H1 (cell line): ENCODE results near the gene RUNX1. TPM values are rescaled to one million over a fixed set of nuclear protein-coding genes. Genes with fewer than 3 reads are reported as not detected.

ENCODE experiments used
- CTCF ChIA-PET: fragments of 300-600 bp; sonication (Branson Sonifier 250); formaldehyde crosslinking; loops from one replicate; lab custom pipeline; 2021; ENCODE audit not compliant: partially characterized antibody; lab: Charles Lee
- POLR2A ChIA-PET: fragments of 300-600 bp; sonication (Branson Sonifier 250); formaldehyde crosslinking; loops from one replicate; lab custom pipeline; 2021; ENCODE audit warnings: inconsistent platforms; ENCODE audit not compliant: partially characterized antibody; lab: Charles Lee
- DNase-seq, 2 experiments: peaks; one replicate each; pipeline versions ENCODE4 v3.0.0 to v3.0.0-alpha.2; 2010 to 2022; ENCODE audit warnings: low spot score in 2 of 2, low read depth in 1 of 2, mixed read lengths in 1 of 2
- FAIRE-seq: peaks from 2 replicates; lab custom pipeline; 2011; peaks lifted over from hg19 to GRCh38; lab: Jason Lieb, UNC
- H2AFZ ChIP-seq: 2 replicates; pipeline ENCODE4 v1.8.1; 2012; ENCODE audit warnings: low read length, inconsistent platforms
- H2AK5ac ChIP-seq: 2 replicates; pipeline ENCODE4 v1.6.1; 2013; ENCODE audit warnings: low read depth, low read length
- H2BK120ac ChIP-seq: replicated peaks from 2 replicates; pipeline ENCODE3; 2013; ENCODE audit warnings: low read depth, low read length, inconsistent platforms
- H2BK12ac ChIP-seq: 2 replicates; pipeline ENCODE4 v1.6.1; 2013; ENCODE audit warnings: low read depth, low read length
- H2BK15ac ChIP-seq: 2 replicates; pipeline ENCODE4 v1.6.1; 2013; ENCODE audit warnings: low read length
- H2BK20ac ChIP-seq: 2 replicates; pipeline ENCODE4 v1.6.1; 2013; ENCODE audit warnings: low read length
- H2BK5ac ChIP-seq: 2 replicates; pipeline ENCODE4 v1.6.1; 2013; ENCODE audit warnings: low read depth, low read length
- H3K14ac ChIP-seq: 2 replicates; pipeline ENCODE4 v1.6.1; 2013; ENCODE audit warnings: inconsistent platforms; ENCODE audit not compliant: insufficient read length
- H3K18ac ChIP-seq: 2 replicates; pipeline ENCODE4 v1.6.1; 2013; ENCODE audit warnings: low read length; ENCODE audit errors: extremely low read depth
- H3K23ac ChIP-seq: 2 replicates; pipeline ENCODE4 v1.6.1; 2013; ENCODE audit warnings: inconsistent platforms; ENCODE audit not compliant: insufficient read length
- H3K23me2 ChIP-seq: 2 replicates; pipeline ENCODE4 v1.6.1; 2013; ENCODE audit warnings: low read depth, low read length
- H3K27ac ChIP-seq: 2 replicates; pipeline ENCODE4 v1.6.1; 2011; ENCODE audit warnings: low read depth, low read length, inconsistent platforms
- H3K27me3 ChIP-seq, 4 experiments: replicated peaks in 1 of 4; 1 replicate in 1 of 4; 2 replicates in 3 of 4; pipeline versions ENCODE4 v1.6.1 to v1.8.1; 2011 to 2013; ENCODE audit warnings: low read length in 3 of 4, mild to moderate bottlenecking in 3 of 4, inconsistent platforms in 2 of 4, mixed read lengths in 2 of 4, moderate library complexity in 1 of 4; ENCODE audit not compliant: control insufficient read depth in 3 of 4, insufficient read depth in 3 of 4; ENCODE audit errors: extremely low read depth in 1 of 4
- H3K36me3 ChIP-seq, 4 experiments: 2 replicates each; pipeline versions ENCODE4 v1.6.1 to v1.8.1; 2011 to 2013; ENCODE audit warnings: mild to moderate bottlenecking in 4 of 4, low read length in 3 of 4, moderate library complexity in 2 of 4, control low read depth in 1 of 4, inconsistent platforms in 1 of 4; ENCODE audit not compliant: insufficient read depth in 4 of 4, control insufficient read depth in 2 of 4
- H3K4ac ChIP-seq: replicated peaks from 2 replicates; pipeline ENCODE3; 2013; ENCODE audit warnings: low read length, low read depth, mixed read lengths, inconsistent platforms; ENCODE audit not compliant: insufficient read length
- H3K4me1 ChIP-seq, 4 experiments: replicated peaks in 1 of 4; 1 replicate in 1 of 4; 2 replicates in 3 of 4; pipeline versions ENCODE4 v1.6.1 to v1.8.1; 2011 to 2013; ENCODE audit warnings: low read length in 3 of 4, inconsistent platforms in 2 of 4, mixed read lengths in 1 of 4; ENCODE audit not compliant: insufficient read depth in 4 of 4, control insufficient read depth in 3 of 4
- H3K4me2 ChIP-seq, 2 experiments: 2 replicates each; pipeline versions ENCODE4 v1.6.1 to v1.8.1; 2011 to 2013; ENCODE audit warnings: low read depth in 2 of 2, low read length in 2 of 2, control low read depth in 1 of 2, inconsistent platforms in 1 of 2, mild to moderate bottlenecking in 1 of 2; ENCODE audit not compliant: insufficient read depth in 1 of 2
- H3K4me3 ChIP-seq, 4 experiments: fragments of 200-600, 300-600 bp in 1 of 4; sonication (generic), shearing (Covaris generic), sonication (Bioruptor Twin) in 1 of 4; 2 replicates each; pipeline versions ENCODE4 v1.5.1 to v1.8.1; 2011 to 2016; ENCODE audit warnings: low read length in 4 of 4, low read depth in 3 of 4, control low read depth in 2 of 4, inconsistent platforms in 2 of 4, mild to moderate bottlenecking in 2 of 4, mixed read lengths in 1 of 4, moderate library complexity in 1 of 4; ENCODE audit not compliant: insufficient read depth in 2 of 4; ENCODE audit errors: extremely low read depth in 1 of 4
- H3K56ac ChIP-seq: replicated peaks from 2 replicates; pipeline ENCODE3; 2013; ENCODE audit warnings: low read depth, mild to moderate bottlenecking, mixed read lengths, low read length, inconsistent platforms; ENCODE audit not compliant: insufficient read length
- H3K79me1 ChIP-seq: 2 replicates; pipeline ENCODE4 v1.6.1; 2013; ENCODE audit warnings: low read depth, low read length, control low read depth
- H3K79me2 ChIP-seq, 2 experiments: 2 replicates each; pipeline versions ENCODE4 v1.6.1 to v1.8.1; 2012 to 2013; ENCODE audit warnings: low read length in 2 of 2, mild to moderate bottlenecking in 2 of 2, inconsistent platforms in 1 of 2; ENCODE audit not compliant: insufficient read depth in 2 of 2, control insufficient read depth in 1 of 2
- H3K9ac ChIP-seq, 4 experiments: replicated peaks in 1 of 4; 1 replicate in 1 of 4; 2 replicates in 3 of 4; pipeline versions ENCODE4 v1.6.1 to v1.8.1; 2011 to 2013; ENCODE audit warnings: low read depth in 3 of 4, low read length in 3 of 4, control low read depth in 2 of 4, mild to moderate bottlenecking in 2 of 4, moderate library complexity in 2 of 4, inconsistent platforms in 1 of 4; ENCODE audit errors: extremely low read depth in 1 of 4
- H3K9me3 ChIP-seq, 2 experiments: 2 replicates each; pipeline versions ENCODE4 v1.6.1 to v1.8.1; 2012 to 2013; ENCODE audit warnings: mild to moderate bottlenecking in 2 of 2, moderate library complexity in 2 of 2, control low read depth in 1 of 2, inconsistent platforms in 1 of 2, low read depth in 1 of 2, low read length in 1 of 2, mixed read lengths in 1 of 2; ENCODE audit not compliant: insufficient read depth in 2 of 2
- H4K20me1 ChIP-seq, 2 experiments: replicated peaks in 1 of 2; 2 replicates each; pipeline versions ENCODE3 to v1.8.1; 2011 to 2013; ENCODE audit warnings: inconsistent platforms in 2 of 2, low read length in 2 of 2, mild to moderate bottlenecking in 1 of 2; ENCODE audit not compliant: insufficient read depth in 2 of 2, control insufficient read depth in 1 of 2
- H4K5ac ChIP-seq: 2 replicates; pipeline ENCODE4 v1.6.1; 2013; ENCODE audit warnings: low read length, low read depth, mixed read lengths, inconsistent platforms; ENCODE audit not compliant: insufficient read length
- H4K8ac ChIP-seq: 2 replicates; pipeline ENCODE4 v1.8.0; 2013; ENCODE audit warnings: mild to moderate bottlenecking, moderate library complexity, low read length, inconsistent platforms; ENCODE audit not compliant: insufficient read depth; ENCODE audit errors: extremely low read depth
- H4K91ac ChIP-seq: replicated peaks from 2 replicates; pipeline ENCODE3; 2013; ENCODE audit warnings: low read length, mixed read lengths, inconsistent platforms; ENCODE audit not compliant: insufficient read length
- CBX8 ChIP-seq: fragments of 300-800, 300-1000 bp; sonication (generic); IDR thresholded peaks from 2 replicates; pipeline ENCODE4 v1.7.1; 2016; ENCODE audit warnings: low read depth, low read length, borderline replicate concordance
- CHD1 ChIP-seq: IDR thresholded peaks from 2 replicates; pipeline ENCODE4 v1.6.1; 2012; ENCODE audit warnings: low read depth, low read length, improper control_type of control experiment
- CREB1 ChIP-seq: IDR thresholded peaks from 2 replicates; pipeline ENCODE4 v1.6.1; 2012; ENCODE audit warnings: inconsistent platforms
- EGR1 ChIP-seq: IDR thresholded peaks from 2 replicates; pipeline ENCODE4 v1.6.1; 2011; ENCODE audit warnings: low read depth, low read length, borderline replicate concordance
- FOSL1 ChIP-seq: IDR thresholded peaks from 2 replicates; pipeline ENCODE4 v1.6.1; 2011; ENCODE audit warnings: mild to moderate bottlenecking, low read depth, low read length, moderate library complexity; ENCODE audit not compliant: insufficient read depth
- HDAC6 ChIP-seq: IDR thresholded peaks from one replicate; pipeline ENCODE4 v1.7.1; 2012; ENCODE audit warnings: low read depth, mild to moderate bottlenecking, inconsistent platforms, low read length, moderate library complexity
- KDM1A ChIP-seq: fragments of 200-600, 300-600 bp; sonication (generic); IDR thresholded peaks from 2 replicates; pipeline ENCODE4 v1.7.1; 2016; ENCODE audit warnings: mild to moderate bottlenecking, low read length, borderline replicate concordance
- MAFK ChIP-seq: IDR thresholded peaks from 2 replicates; pipeline ENCODE4 v1.6.1; 2012; ENCODE audit warnings: low read depth, mild to moderate bottlenecking, improper control_type of control experiment, low read length
- NRF1 ChIP-seq: IDR thresholded peaks from 2 replicates; pipeline ENCODE4 v1.6.1; 2011; ENCODE audit warnings: mild to moderate bottlenecking, low read depth, low read length, improper control_type of control experiment
- POLR2AphosphoS5 ChIP-seq: IDR thresholded peaks from 2 replicates; pipeline ENCODE4 v1.6.1; 2011; ENCODE audit warnings: low read depth, low read length
- SIN3A ChIP-seq, 2 experiments: IDR thresholded peaks in 1 of 2; conservative IDR thresholded peaks in 1 of 2; 2 replicates each; pipeline ENCODE4 v1.6.1; 2011 to 2012; ENCODE audit warnings: low read length in 2 of 2, improper control_type of control experiment in 1 of 2, low read depth in 1 of 2, mild to moderate bottlenecking in 1 of 2
- SIX5 ChIP-seq: IDR thresholded peaks from 2 replicates; pipeline ENCODE4 v1.6.1; 2011; ENCODE audit warnings: mild to moderate bottlenecking, low read depth, low read length
- SP1 ChIP-seq: IDR thresholded peaks from 2 replicates; pipeline ENCODE4 v1.6.1; 2011; ENCODE audit warnings: low read depth, low read length
- SP4 ChIP-seq: IDR thresholded peaks from 2 replicates; pipeline ENCODE4 v1.6.1; 2012; ENCODE audit warnings: low read length, inconsistent platforms
- SRF ChIP-seq: IDR thresholded peaks from 2 replicates; pipeline ENCODE4 v1.6.1; 2011; ENCODE audit warnings: mild to moderate bottlenecking, low read depth, low read length, moderate library complexity
- SUZ12 ChIP-seq: fragments of 200-600 bp; sonication (generic); IDR thresholded peaks from 2 replicates; pipeline ENCODE4 v1.6.1; 2012; ENCODE audit warnings: mild to moderate bottlenecking, inconsistent platforms, low read length, moderate library complexity, mixed read lengths
- TCF12 ChIP-seq: IDR thresholded peaks from 2 replicates; pipeline ENCODE4 v1.6.1; 2011; ENCODE audit warnings: low read depth, mild to moderate bottlenecking, low read length
- WGBS, 2 experiments: shearing (Covaris generic) in 1 of 2; methylation state at CpG; one replicate each; pipeline versions ENCODE4 v1.1.6 to v1.1.7; 2013 to 2015; ENCODE audit warnings: low lambda C conversion rate in 2 of 2, mixed read lengths in 2 of 2, inconsistent platforms in 1 of 2, low coverage in 1 of 2, missing lambda C conversion rate in 1 of 2; ENCODE audit not compliant: insufficient replicate concordance in 2 of 2, insufficient coverage in 1 of 2, insufficient read length in 1 of 2; ENCODE audit errors: extremely low coverage in 1 of 2, missing lambda C conversion rate in 1 of 2; 5-methylcytosine and 5-hydroxymethylcytosine counted together
- polyA plus RNA-seq, 7 experiments: library from polyadenylated mRNA; depleted of rRNA in 3 of 7; stranded (reverse) in 5 of 7; unstranded in 2 of 7; fragments of >200 nt in 5 of 7; fragments of 200-250 nt in 2 of 7; gene quantifications; 1 replicate in 5 of 7; 2 replicates in 1 of 7; 4 replicates in 1 of 7; pipeline versions ENCODE4 v1.2.1 to v1.2.3, GENCODE V29; 2011 to 2013; ENCODE audit warnings: missing spikeins in 2 of 7, mixed read lengths in 2 of 7
- total RNA-seq: library from RNA; stranded (reverse); fragmentation: NEBNext Ultra II Directional; extraction: Animal tissue kit (Norgen Biotek cat#: 25700); gene quantifications from 2 replicates; pipeline ENCODE4 v1.2.1, GENCODE V29; 2021

The RUNX1 gene
- total and polyA plus RNA-seq, 2 of the 8 experiments (the other 6 are each of a cell fraction or from before 2014, with no cell fraction given) = 0.20 to 0.60 TPM

DNA sequence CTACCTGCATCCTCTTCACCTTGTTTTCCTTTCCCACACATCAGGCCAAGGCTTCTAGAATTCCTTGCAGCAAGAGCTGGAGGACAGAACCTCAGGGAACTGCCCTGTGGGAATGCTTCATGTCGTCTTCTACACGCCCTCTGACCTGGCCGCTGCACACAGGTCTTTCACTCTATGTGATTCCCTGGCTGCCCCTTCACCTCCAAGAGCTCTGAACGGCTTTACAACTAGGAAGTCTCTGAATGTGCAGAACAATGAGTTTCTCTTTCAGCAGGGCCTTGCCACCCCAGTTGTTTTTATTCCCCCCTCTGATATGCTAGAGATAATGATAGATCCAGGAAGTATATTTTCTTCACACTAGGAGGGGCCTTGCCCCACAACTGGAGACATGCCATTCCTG lies 237.7 kb downstream of the RUNX1 start:
- H3K4me1 ChIP-seq = peaks cover 0 to 3% (median 0%) of the 10 kb centered on the region in 4 experiments; a peak in 1 of 7 replicates
- no peak overlapping the region for H4K5ac ChIP-seq
- no peak overlapping the region for H2BK20ac ChIP-seq
- H3K4ac ChIP-seq = no peak overlapping the region
- H2BK12ac ChIP-seq = no peak overlapping the region
- WGBS, 2 experiments = 89% methylated on average over 4 of the region's 4 CpGs; no CpG with 5 or more reads in 1 of the 2 experiments
- H3K27ac ChIP-seq = no peak overlapping the region
- H2AK5ac ChIP-seq = no peak overlapping the region
- H3K79me1 ChIP-seq = no peaks in the 10 kb centered on the region
- H3K18ac ChIP-seq = no peak overlapping the region
- no peaks in the 10 kb centered on the region for H3K9me3 ChIP-seq
- no peak overlapping the region for H3K4me3 ChIP-seq
- no peak overlapping the region for H3K14ac ChIP-seq
- H3K79me2 ChIP-seq = no peaks in the 10 kb centered on the region
- H3K23me2 ChIP-seq = no peaks in the 10 kb centered on the region
- H2AFZ ChIP-seq = no peak overlapping the region
- H4K20me1 ChIP-seq = no peaks in the 10 kb centered on the region
- H4K91ac ChIP-seq = no peak overlapping the region
- no peak overlapping the region for H3K23ac ChIP-seq
- no peak overlapping the region for H3K4me2 ChIP-seq
- DNase-seq = no peak
- FAIRE-seq = no peak
- H2BK15ac ChIP-seq = no peak overlapping the region
- H3K27me3 ChIP-seq = no peaks in the 10 kb centered on the region; a peak in 1 of 7 replicates
- no peak overlapping the region for H4K8ac ChIP-seq
- no peak overlapping the region for H2BK5ac ChIP-seq
- CTCF ChIA-PET = interaction anchor here (0.7 to 6.8 kb wide), 7 partner anchors 9 to 210 kb away, joined by 3 to 36 read pairs (median 3); no protein-coding TSS in a partner anchor
- H3K56ac ChIP-seq = no peak overlapping the region
- H3K36me3 ChIP-seq = no peaks in the 10 kb centered on the region
- POLR2A ChIA-PET = no interaction called here
- H2BK120ac ChIP-seq = no peak overlapping the region
- no peak overlapping the region for H3K9ac ChIP-seq
- TF ChIP-seq SIX5 (no peak), MAFK (no peak), SP1 (no peak), KDM1A (no peak), EGR1 (no peak), CREB1 (no peak), CBX8 (no peak), SIN3A (conservative IDR thresholded peaks at IDR 0.05 in 1 of 2, IDR thresholded peaks at IDR 0.05 in 1 of 2; ENCODE audit: low read depth in 1 of 2, low read length in 2 of 2) (no peak), NRF1 (no peak), TCF12 (no peak), SP4 (no peak), SRF (no peak), CHD1 (no peak), FOSL1 (no peak), SUZ12 (no peak), POLR2AphosphoS5 (no peak), HDAC6 (no peak)
